GM23248 (cell line): ENCODE measurements around the gene COX8A.

Experiments used
- EZH2 ChIP-seq: fragments of 200-600 bp; sonication (generic); IDR thresholded peaks from 2 replicates; pipeline ENCODE4 v1.6.1; 2018; ENCODE audit warnings: antibody characterized with exemption, mild to moderate bottlenecking; ENCODE audit not compliant: insufficient read depth, poor library complexity, severe bottlenecking
- EZH2phosphoT487 ChIP-seq: fragments of 200-600 bp; sonication (generic); IDR thresholded peaks from 2 replicates; pipeline ENCODE4 v1.6.1; 2018; ENCODE audit warnings: antibody characterized with exemption, moderate library complexity, mild to moderate bottlenecking, low read depth; ENCODE audit not compliant: insufficient read depth

DNA sequence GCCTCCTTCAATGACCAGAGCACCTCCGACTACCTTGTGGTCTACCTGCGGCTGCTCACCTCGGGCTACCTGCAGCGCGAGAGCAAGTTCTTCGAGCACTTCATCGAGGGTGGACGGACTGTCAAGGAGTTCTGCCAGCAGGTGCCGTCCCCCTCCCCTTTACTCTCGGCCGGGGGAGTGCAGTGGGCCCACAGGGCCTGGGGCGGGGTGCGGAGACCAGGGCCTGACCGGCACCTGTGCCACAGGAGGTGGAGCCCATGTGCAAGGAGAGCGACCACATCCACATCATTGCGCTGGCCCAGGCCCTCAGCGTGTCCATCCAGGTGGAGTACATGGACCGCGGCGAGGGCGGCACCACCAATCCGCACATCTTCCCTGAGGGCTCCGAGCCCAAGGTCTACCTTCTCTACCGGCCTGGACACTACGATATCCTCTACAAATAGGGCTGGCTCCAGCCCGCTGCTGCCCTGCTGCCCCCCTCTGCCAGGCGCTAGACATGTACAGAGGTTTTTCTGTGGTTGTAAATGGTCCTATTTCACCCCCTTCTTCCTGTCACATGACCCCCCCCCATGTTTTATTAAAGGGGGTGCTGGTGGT lies 22.8 kb downstream of the COX8A start:
- TF ChIP-seq EZH2 (no peak), EZH2phosphoT487 (no peak)
